ENCODE data around the gene AKNAD1.

The AKNAD1 gene

GRCh38 chr1:108814343-108815125 is 42.4 kb downstream of the AKNAD1 start:
- peaks cover 61% of the 10 kb centered on the region for H3K4me1 Mint-ChIP-seq
- H3K9me3 Mint-ChIP-seq: no peaks in the 10 kb centered on the region
- no peak for TF ChIP-seq CTCF (IDR thresholded peaks at IDR 0.05)

GRCh38 chr1:108813326-108813725 is 43.6 kb downstream of the AKNAD1 start:
- H3K27me3 Mint-ChIP-seq (ENCODE audit: low read depth, poor library complexity): no peaks in the 10 kb centered on the region
- peaks cover 61% of the 10 kb centered on the region for H3K4me1 Mint-ChIP-seq
- no peak for TF ChIP-seq CTCF (IDR thresholded peaks at IDR 0.05)
- H3K9me3 Mint-ChIP-seq: no peaks in the 10 kb centered on the region
- H3K36me3 Mint-ChIP-seq (ENCODE audit: low read depth): peaks cover 8% of the 10 kb centered on the region
- H3K4me3 Mint-ChIP-seq: no peak overlapping the region
- DNase-seq: no peak
- H3K27ac Mint-ChIP-seq: peak overlapping the region; percentile 36

More at GRCh38 chr1:108814343-108815125, 42.4 kb downstream of the AKNAD1 start:
- DNase-seq: no peak
- Mint-ChIP-seq H3K27me3 (ENCODE audit: low read depth, poor library complexity) (no peaks in the 10 kb centered on the region), H3K4me3 (no peak overlapping the region), H3K36me3 (ENCODE audit: low read depth) (no peaks in the 10 kb centered on the region), H3K27ac (peak overlapping the region; percentile 76)

GRCh38 chr1:108811611-108812010 is 45.3 kb downstream of the AKNAD1 start:
- Mint-ChIP-seq H3K4me1 (peaks cover 49% of the 10 kb centered on the region), H3K36me3 (ENCODE audit: low read depth) (peaks cover 20% of the 10 kb centered on the region), H3K4me3 (no peak overlapping the region), H3K9me3 (no peaks in the 10 kb centered on the region), H3K27ac (no peak overlapping the region), H3K27me3 (ENCODE audit: low read depth, poor library complexity) (peaks cover 2% of the 10 kb centered on the region)
- no peak for TF ChIP-seq CTCF (IDR thresholded peaks at IDR 0.05)
- no peak for DNase-seq

- peaks cover 34% of the 10 kb centered on the region for H3K36me3 Mint-ChIP-seq (ENCODE audit: low read depth)
Measured at GRCh38 chr1:108808438-108808837, 48.5 kb downstream of the AKNAD1 start.

GRCh38 chr1:108803548-108803947 is 53.3 kb downstream of the AKNAD1 start:
- TF ChIP-seq CTCF (IDR thresholded peaks at IDR 0.05): no peak
- DNase-seq: no peak
- no peaks in the 10 kb centered on the region for H3K9me3 Mint-ChIP-seq
- peaks cover 70% of the 10 kb centered on the region for H3K36me3 Mint-ChIP-seq (ENCODE audit: low read depth)
- H3K27ac Mint-ChIP-seq: peak overlapping the region; percentile 40
- no peaks in the 10 kb centered on the region for H3K4me1 Mint-ChIP-seq
- H3K4me3 Mint-ChIP-seq: no peak overlapping the region
- H3K27me3 Mint-ChIP-seq (ENCODE audit: low read depth, poor library complexity): peaks cover 2% of the 10 kb centered on the region

More at GRCh38 chr1:108808438-108808837, 48.5 kb downstream of the AKNAD1 start:
- H3K27me3 Mint-ChIP-seq (ENCODE audit: low read depth, poor library complexity): peaks cover 2% of the 10 kb centered on the region
- DNase-seq: no peak
- H3K9me3 Mint-ChIP-seq: no peaks in the 10 kb centered on the region
- peak overlapping the region; percentile 1 for H3K27ac Mint-ChIP-seq
- TF ChIP-seq CTCF (IDR thresholded peaks at IDR 0.05): no peak
- peaks cover 18% of the 10 kb centered on the region for H3K4me1 Mint-ChIP-seq
- H3K4me3 Mint-ChIP-seq: no peak overlapping the region

- no peak for TF ChIP-seq CTCF (IDR thresholded peaks at IDR 0.05)
- Mint-ChIP-seq H3K36me3 (ENCODE audit: low read depth) (peaks cover 57% of the 10 kb centered on the region), H3K27me3 (ENCODE audit: low read depth, poor library complexity) (no peaks in the 10 kb centered on the region), H3K9me3 (no peaks in the 10 kb centered on the region), H3K4me1 (no peaks in the 10 kb centered on the region), H3K27ac (peak overlapping the region; percentile 8), H3K4me3 (no peak overlapping the region)
- no peak for DNase-seq
Measured at GRCh38 chr1:108801101-108801500, 55.8 kb downstream of the AKNAD1 start.

Data from nephron progenitor cell (in vitro differentiated cells).